Measurements from ENCODE around the gene BTBD18. TPM values are rescaled to one million over a fixed set of nuclear protein-coding genes. Genes with fewer than 3 reads are reported as not detected.

BTBD18 gene
- total RNA-seq, 4 donors from 2014 or later, result not detected

DNA sequence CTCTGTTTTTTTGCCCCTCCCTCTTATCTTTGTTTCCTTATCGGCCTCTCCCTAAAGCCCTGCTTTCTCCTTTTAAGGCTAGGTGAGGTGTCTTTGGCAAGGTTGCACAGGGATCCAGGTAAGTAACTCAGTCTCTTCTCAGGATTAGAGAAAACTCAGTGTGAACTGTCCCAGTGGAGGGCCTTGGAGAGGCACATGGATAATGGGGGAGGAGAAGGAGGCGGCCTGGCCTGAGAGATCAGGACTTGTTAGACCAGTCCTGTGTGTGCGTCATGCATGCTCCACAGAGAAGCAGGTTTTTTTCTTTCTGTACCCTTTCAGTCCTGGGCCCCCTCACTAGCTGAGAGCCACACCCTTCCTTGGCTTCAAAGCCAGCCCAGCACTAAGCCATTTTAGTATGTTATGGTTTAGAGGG, 29.9 kb upstream of the BTBD18 start:
- TF ChIP-seq, protein P1, sequence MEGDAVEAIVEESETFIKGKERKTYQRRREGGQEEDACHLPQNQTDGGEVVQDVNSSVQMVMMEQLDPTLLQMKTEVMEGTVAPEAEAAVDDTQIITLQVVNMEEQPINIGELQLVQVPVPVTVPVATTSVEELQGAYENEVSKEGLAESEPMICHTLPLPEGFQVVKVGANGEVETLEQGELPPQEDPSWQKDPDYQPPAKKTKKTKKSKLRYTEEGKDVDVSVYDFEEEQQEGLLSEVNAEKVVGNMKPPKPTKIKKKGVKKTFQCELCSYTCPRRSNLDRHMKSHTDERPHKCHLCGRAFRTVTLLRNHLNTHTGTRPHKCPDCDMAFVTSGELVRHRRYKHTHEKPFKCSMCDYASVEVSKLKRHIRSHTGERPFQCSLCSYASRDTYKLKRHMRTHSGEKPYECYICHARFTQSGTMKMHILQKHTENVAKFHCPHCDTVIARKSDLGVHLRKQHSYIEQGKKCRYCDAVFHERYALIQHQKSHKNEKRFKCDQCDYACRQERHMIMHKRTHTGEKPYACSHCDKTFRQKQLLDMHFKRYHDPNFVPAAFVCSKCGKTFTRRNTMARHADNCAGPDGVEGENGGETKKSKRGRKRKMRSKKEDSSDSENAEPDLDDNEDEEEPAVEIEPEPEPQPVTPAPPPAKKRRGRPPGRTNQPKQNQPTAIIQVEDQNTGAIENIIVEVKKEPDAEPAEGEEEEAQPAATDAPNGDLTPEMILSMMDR (IDR thresholded peaks at IDR 0.05; ENCODE audit: low read depth), result no peak

DNA sequence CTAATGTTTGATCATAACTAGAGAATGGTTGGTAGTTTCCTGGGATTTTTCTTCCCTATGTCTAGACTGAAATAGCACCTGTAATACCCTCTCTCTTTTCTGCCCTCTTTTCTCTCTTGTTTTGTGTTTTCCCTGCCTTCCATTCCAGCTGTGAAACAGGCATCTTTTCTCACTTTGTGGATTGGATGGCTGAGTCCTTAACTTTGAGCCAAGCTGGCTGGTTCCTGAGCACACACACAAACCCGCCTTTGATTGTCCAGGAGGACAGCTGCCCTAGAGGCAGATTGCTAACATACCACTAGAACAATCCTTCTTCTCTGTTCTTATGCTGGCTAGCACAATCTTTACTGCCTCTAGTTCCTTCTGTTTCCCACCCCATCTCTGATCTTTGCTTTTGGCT, 27.7 kb upstream of the BTBD18 start:
- TF ChIP-seq, protein P1 (IDR thresholded peaks at IDR 0.05; ENCODE audit: low read depth), result no peak

DNA sequence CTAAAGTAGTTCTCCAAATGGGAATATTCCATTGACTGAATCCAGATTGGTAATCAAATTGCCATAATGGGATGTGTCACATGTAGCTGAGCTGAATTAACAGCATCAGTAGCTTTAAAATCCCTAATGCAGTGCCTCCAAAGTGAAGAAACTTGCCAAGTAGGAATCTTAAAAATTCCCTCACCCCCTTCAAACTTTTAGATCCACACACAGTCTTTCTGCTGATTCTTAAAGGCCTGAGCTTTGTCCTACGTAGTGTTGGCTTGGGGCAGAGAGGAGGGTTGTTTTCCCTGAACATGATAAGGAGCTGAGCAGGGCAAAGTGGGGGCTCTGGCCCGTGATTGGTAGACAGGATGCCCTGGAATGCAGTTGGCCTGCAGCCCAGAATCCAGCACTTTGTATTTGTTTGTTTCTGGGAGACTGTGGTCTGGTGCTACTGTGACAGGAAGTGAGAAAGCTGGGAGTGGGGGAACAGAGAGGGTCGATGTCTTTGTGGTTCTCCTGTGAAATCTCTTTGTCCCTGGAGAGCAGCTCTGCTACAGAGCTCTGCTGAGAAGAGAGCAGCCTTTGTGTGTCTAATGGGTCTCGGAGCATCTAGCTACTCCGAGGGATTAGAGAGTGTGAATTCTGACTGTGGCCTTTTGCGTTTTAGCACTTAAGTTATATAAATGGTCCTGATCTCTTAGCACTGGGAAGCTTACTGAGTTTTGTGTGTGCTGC, 26.9 kb upstream of the BTBD18 start:
- TF ChIP-seq, protein P1 (IDR thresholded peaks at IDR 0.05; ENCODE audit: low read depth), result no peak

DNA sequence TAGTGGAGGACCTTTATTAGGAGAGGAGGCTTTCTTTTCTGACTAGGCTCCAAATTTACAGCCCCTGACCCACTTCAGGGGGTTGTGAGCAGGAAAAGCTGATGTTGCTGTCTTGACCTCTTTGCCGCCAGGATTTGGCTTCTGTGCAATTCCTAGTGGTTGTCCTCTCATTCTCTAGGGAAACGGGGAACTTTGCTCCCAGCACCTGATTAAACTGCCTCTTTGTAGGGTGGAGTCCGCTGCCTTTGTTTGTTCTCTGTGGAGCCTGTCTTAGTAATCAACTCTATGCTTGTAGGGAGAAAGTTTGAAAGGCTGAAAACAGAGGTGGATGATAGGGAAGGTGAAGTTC, 26.3 kb upstream of the BTBD18 start:
- TF ChIP-seq, protein P1 (IDR thresholded peaks at IDR 0.05; ENCODE audit: low read depth), result no peak

DNA sequence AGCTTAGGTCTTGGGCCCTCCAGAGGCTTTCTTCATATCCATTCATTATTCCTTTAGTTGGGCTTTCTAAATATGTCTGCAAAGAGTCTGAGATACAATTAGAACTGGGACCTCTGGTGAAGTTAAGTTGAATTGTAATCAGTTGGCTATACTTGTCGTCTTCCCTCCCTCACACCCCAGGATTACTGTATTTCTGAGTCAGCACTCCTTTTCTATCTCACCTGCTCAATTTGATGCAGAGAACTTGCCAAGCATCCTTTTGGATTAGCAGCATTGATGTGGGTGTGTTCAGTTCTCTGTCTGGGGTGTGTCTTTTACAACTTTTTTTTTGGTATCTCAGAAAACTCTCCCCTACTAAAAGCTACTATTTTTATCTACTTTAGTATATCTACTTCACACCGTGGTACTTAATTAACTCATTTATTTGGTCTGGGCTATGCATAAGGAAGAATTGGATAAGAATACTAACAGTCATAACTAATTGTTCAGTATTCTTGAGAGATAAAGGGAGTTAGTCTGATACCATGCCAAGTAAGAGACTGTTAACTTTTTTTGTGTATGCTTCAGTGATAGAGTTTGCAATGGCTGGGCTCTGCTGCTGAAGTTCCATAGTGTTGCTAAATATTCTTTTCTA, 25.1 kb upstream of the BTBD18 start:
- TF ChIP-seq, protein P1 (IDR thresholded peaks at IDR 0.05; ENCODE audit: low read depth), result no peak

DNA sequence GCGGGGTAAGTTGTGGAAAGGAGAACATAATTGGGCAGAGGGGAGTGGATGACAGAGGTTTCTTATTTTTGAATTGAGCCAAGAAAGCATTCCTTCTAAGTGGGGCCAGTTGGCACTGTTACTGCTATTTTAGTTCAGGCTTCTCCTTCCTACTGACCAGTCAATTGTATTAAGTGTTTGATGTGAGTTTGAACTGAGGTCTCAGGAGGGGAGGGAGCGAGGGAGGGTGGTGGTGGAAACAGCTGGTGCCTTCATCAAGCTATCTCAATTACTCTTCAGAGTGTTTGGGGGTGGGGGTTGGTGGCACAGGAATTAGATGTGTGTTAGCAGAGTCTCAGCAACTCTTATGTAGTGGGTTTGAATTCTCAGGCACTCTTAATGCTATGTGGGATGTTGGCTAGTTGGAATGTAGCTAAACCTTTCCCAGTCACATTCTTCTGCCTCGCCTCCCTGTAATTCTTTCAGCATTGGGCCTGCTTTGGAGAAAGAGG, 24.5 kb upstream of the BTBD18 start:
- TF ChIP-seq, protein P1 (IDR thresholded peaks at IDR 0.05; ENCODE audit: low read depth), result no peak

DNA sequence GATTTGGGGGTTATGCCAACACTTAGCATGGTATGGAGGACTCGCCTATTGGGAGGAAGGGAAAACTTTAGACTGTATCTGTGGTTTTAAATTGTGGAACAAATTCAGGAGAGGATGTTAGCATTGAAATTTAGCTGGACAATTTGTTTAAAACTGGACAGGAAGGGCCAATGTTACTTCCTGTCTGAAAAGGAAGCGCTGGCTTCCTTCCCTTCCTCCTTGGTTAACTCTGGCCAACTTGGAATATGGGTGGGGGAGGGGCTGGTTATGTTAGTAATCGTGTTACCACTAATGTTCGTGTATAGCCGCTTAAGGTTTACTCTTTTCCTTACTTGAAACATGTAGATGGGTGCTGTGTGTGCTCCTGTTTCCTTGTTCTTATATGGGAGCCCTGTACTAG, 23.9 kb upstream of the BTBD18 start:
- TF ChIP-seq, protein P1 (IDR thresholded peaks at IDR 0.05; ENCODE audit: low read depth), result no peak
